ENCODE data around the gene MAP3K12. TPM values are rescaled to one million over a fixed set of nuclear protein-coding genes. Genes with fewer than 3 reads are reported as not detected.

MAP3K12 gene
- total and polyA plus RNA-seq, 2 of the 8 experiments (the other 6 are each of a cell fraction or from before 2014, with no cell fraction given): 23.4 to 42.7 TPM

GRCh38 chr12:53441040-53441833 is 58.0 kb downstream of the MAP3K12 start, which contains the start of gene PRR13:
PRR13 (plus strand) TSS chr12:53441734; CDS start chr12:53442715, 981 bp downstream.
- FAIRE-seq: no peak
- peak within 1 kb of the TSS; percentile 89 for H2AFZ ChIP-seq (ENCODE audit: low read length)
- TF ChIP-seq SP2 (IDR thresholded peaks at IDR 0.05; ENCODE audit: low read length) (peak; percentile 54), CBX8 (IDR thresholded peaks at IDR 0.05; ENCODE audit: borderline replicate concordance, low read depth, low read length) (no peak), CEBPB (IDR thresholded peaks at IDR 0.05; ENCODE audit: low read depth, low read length) (peak; percentile 61), TBP (IDR thresholded peaks at IDR 0.05; ENCODE audit: low read depth, low read length) (peak; percentile 88), PHF8 (conservative IDR thresholded peaks at IDR 0.05; ENCODE audit: low read depth, low read length) (peak; percentile 68; the same call in 1 of the 2 replicates), MAX (IDR thresholded peaks at IDR 0.05) (peak; percentile 66), HDAC6 (IDR thresholded peaks at IDR 0.05; ENCODE audit: low read depth, low read length) (no peak), SIRT6 (IDR thresholded peaks at IDR 0.05; ENCODE audit: low read length) (no peak), RBBP5 (IDR thresholded peaks at IDR 0.05; ENCODE audit: borderline replicate concordance, low read depth, low read length) (0 out of 2 replicates have a peak, but pooled peaks have one; percentile 49), EGR1 (IDR thresholded peaks at IDR 0.05; ENCODE audit: borderline replicate concordance, low read depth, low read length) (no peak), POLR2A (IDR thresholded peaks at IDR 0.05; ENCODE audit: control extremely low read depth in 1 of 2, low read depth in 2 of 2, low read length in 2 of 2) (peak; percentile 77 to 91), CREB1 (IDR thresholded peaks at IDR 0.05) (peak; percentile 41; the same call in 1 of the 2 replicates)

More at GRCh38 chr12:53441040-53441833, 58.0 kb downstream of the MAP3K12 start, which contains the start of gene PRR13:
- Histone ChIP-seq H2BK12ac (ENCODE audit: low read depth, low read length) (peak within 1 kb of the TSS; percentile 19; the same call in 1 of the 2 replicates), H4K8ac (ENCODE audit: extremely low read depth, insufficient read depth, low read length) (peak within 1 kb of the TSS; percentile 81; the same call in 1 of the 2 replicates), H3K18ac (ENCODE audit: extremely low read depth, low read length) (peak within 1 kb of the TSS; percentile 94), H3K36me3 (ENCODE audit: control insufficient read depth in 2 of 4, insufficient read depth in 4 of 4, low read length in 3 of 4) (peaks cover 0 to 20% (median 10%) of the 10 kb centered on the region in 4 experiments; a peak in 4 of 8 replicates), H3K27me3 (replicated peaks in 1 of 4; ENCODE audit: control insufficient read depth in 3 of 4, extremely low read depth in 1 of 4, insufficient read depth in 3 of 4, low read length in 3 of 4) (no peaks in the 10 kb centered on the region), H3K23me2 (ENCODE audit: low read depth, low read length) (peaks cover 6% of the 10 kb centered on the region; the same call in 1 of the 2 replicates), H3K79me1 (ENCODE audit: low read depth, low read length) (no peaks in the 10 kb centered on the region; the same call in 1 of the 2 replicates), H3K9ac (replicated peaks in 1 of 4; ENCODE audit: extremely low read depth in 1 of 4, low read depth in 3 of 4, low read length in 3 of 4) (peak within 1 kb of the TSS; percentile 59 to 95 (median 68)), H2BK5ac (ENCODE audit: low read depth, low read length) (peak within 1 kb of the TSS; percentile 79), H3K27ac (ENCODE audit: low read depth, low read length) (peak within 1 kb of the TSS; percentile 30; the same call in 1 of the 2 replicates), H3K79me2 (ENCODE audit: control insufficient read depth in 1 of 2, insufficient read depth in 2 of 2, low read length in 2 of 2) (peaks cover 0 to 6% of the 10 kb centered on the region in 2 experiments; a peak in 2 of 4 replicates), H3K4me1 (replicated peaks in 1 of 4; ENCODE audit: control insufficient read depth in 3 of 4, insufficient read depth in 4 of 4, low read length in 3 of 4) (peaks cover 0 to 8% (median 3%) of the 10 kb centered on the region in 4 experiments; a peak in 4 of 7 replicates), H3K56ac (replicated peaks; ENCODE audit: insufficient read length, low read depth, low read length) (peak within 1 kb of the TSS; percentile 67), H3K23ac (ENCODE audit: insufficient read length) (no peak within 1 kb of the TSS), H3K9me3 (ENCODE audit: insufficient read depth in 2 of 2, low read depth in 1 of 2, low read length in 1 of 2) (no peaks in the 10 kb centered on the region), H4K91ac (replicated peaks; ENCODE audit: insufficient read length, low read length) (no peak within 1 kb of the TSS), H3K14ac (ENCODE audit: insufficient read length) (no peak within 1 kb of the TSS), H2BK120ac (replicated peaks; ENCODE audit: low read depth, low read length) (no peak within 1 kb of the TSS), H3K4me3 (ENCODE audit: extremely low read depth in 1 of 4, insufficient read depth in 2 of 4, low read depth in 3 of 4, low read length in 4 of 4) (peak within 1 kb of the TSS; percentile 69 to 99 (median 88)), H2AK5ac (ENCODE audit: low read depth, low read length) (peak within 1 kb of the TSS; percentile 53; the same call in 1 of the 2 replicates), H2BK15ac (ENCODE audit: low read length) (peak within 1 kb of the TSS; percentile 81; the same call in 1 of the 2 replicates), H3K4ac (replicated peaks; ENCODE audit: insufficient read length, low read depth, low read length) (no peak within 1 kb of the TSS), H4K20me1 (replicated peaks in 1 of 2; ENCODE audit: control insufficient read depth in 1 of 2, insufficient read depth in 2 of 2, low read length in 2 of 2) (no peaks in the 10 kb centered on the region), H3K4me2 (ENCODE audit: insufficient read depth in 1 of 2, low read depth in 2 of 2, low read length in 2 of 2) (peak within 1 kb of the TSS; percentile 90), H4K5ac (ENCODE audit: insufficient read length, low read depth, low read length) (peak within 1 kb of the TSS; percentile 8), H2BK20ac (ENCODE audit: low read length) (no peak within 1 kb of the TSS)
- 7% methylated on average over 31 of the region's 31 CpGs; no CpG with 5 or more reads in 1 of the 2 experiments for WGBS, 2 experiments (ENCODE audit: extremely low coverage in 1 of 2, insufficient coverage in 1 of 2, insufficient read length in 1 of 2, insufficient replicate concordance in 2 of 2, low coverage in 1 of 2, low lambda C conversion rate in 2 of 2, missing lambda C conversion rate in 1 of 2)
- POLR2A ChIA-PET (ENCODE audit: partially characterized antibody): interaction anchor here (0.7 to 57.6 kb wide), 12 partner anchors 10 to 120 kb away, joined by 3 to 3397 read pairs (median 6); partner anchors contain the start of genes AAAS, AMHR2, MAP3K12 and NPFF
- peak; percentile 95 to 96 for DNase-seq (ENCODE audit: low read depth in 1 of 2, low spot score in 2 of 2)
- CTCF ChIA-PET (ENCODE audit: partially characterized antibody): interaction anchor here (1.0 to 1.2 kb wide), 4 partner anchors 11 to 68 kb away, joined by 3 to 4 read pairs (median 3); no protein-coding TSS in a partner anchor
